Activated CD4-positive, alpha-beta T cell treated with anti-CD3 and anti-CD28 coated beads for 48 hours (primary cell): ENCODE results near the gene OVCH2.
"Not testable (repeated sequence)": the region's sequence is repeated elsewhere in the genome, so short reads cannot be mapped to it uniquely, and the experiment has no call there.

Experiments
- DNase-seq: peaks from one replicate; pipeline ENCODE4 v3.0.0-alpha.2; 2020

The OVCH2 gene

GRCh38 chr11:7670641-7671040, 35.6 kb downstream of the OVCH2 start:
- no peak for DNase-seq

DNA sequence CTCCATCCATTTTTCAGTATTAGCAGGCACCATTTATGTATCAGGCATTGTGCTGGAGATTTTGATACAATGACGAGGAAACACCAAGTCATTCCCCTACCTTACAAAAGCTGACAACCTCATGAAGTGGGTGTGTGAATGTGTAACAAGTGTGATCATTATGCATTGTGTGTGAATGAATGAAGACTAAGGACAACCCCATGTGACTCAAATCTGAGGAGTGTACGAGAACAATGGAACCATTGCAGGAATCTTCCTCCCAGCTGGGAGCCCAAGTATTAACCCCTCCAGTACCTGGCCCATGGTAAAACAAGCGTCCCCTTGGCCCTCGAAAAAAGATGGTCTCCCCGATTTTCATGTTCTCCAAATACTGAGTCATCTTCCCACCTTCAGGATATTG, 37.4 kb downstream of the OVCH2 start:
- no peak for DNase-seq

GRCh38 chr11:7668464-7668863, 37.8 kb downstream of the OVCH2 start:
- DNase-seq = no peak

DNA sequence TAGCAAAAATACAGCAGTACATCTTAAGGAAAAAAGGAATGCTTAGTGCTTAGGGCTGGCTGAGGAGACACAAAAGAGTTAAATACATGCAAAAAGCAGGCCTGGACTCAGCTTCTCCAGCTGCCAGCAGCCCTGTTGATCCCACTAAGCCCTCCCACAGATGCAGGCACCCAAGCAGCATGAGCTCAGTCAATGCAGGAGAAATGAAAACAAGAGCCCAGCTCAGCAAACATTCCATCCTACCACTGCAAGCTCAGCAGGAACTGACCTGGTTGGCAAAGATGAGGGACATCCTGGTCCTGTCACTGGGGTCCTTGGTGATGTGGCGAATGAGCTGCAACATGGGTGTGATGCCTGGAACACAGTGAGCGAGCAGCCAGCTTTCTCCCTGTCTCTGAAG, 38.8 kb downstream of the OVCH2 start:
- DNase-seq = no peak

- no peak for DNase-seq
Observed at GRCh38 chr11:7666292-7666866, 39.9 kb downstream of the OVCH2 start.

GRCh38 chr11:7665473-7666291, 40.6 kb downstream of the OVCH2 start:
- DNase-seq = peak; percentile 88

GRCh38 chr11:7664867-7665266, 41.4 kb downstream of the OVCH2 start:
- no peak for DNase-seq

- DNase-seq = not testable (repeated sequence)
Observed at GRCh38 chr11:7663531-7663930, 42.7 kb downstream of the OVCH2 start.

GRCh38 chr11:7657306-7658025, 48.8 kb downstream of the OVCH2 start:
- DNase-seq = no peak

DNA sequence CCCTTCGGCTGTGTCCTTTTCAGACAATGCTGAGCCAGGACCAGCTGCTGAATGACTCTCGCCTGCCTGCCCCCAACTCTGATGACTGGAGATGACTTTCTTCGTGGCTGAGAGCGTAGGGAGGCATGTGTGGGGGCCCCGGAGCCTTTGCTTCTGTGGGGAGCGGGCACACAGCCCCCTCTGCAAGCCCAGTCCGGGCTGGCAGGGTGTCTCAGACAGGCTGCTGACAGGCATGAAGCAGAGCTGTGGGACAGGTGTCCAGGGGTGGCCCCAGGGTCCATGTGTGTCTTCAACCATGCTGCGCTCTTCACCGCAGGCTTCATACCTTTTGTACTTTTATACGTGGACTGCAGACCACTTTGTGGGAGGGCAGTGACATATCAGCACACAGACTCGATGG, 49.6 kb downstream of the OVCH2 start:
- no peak for DNase-seq

DNA sequence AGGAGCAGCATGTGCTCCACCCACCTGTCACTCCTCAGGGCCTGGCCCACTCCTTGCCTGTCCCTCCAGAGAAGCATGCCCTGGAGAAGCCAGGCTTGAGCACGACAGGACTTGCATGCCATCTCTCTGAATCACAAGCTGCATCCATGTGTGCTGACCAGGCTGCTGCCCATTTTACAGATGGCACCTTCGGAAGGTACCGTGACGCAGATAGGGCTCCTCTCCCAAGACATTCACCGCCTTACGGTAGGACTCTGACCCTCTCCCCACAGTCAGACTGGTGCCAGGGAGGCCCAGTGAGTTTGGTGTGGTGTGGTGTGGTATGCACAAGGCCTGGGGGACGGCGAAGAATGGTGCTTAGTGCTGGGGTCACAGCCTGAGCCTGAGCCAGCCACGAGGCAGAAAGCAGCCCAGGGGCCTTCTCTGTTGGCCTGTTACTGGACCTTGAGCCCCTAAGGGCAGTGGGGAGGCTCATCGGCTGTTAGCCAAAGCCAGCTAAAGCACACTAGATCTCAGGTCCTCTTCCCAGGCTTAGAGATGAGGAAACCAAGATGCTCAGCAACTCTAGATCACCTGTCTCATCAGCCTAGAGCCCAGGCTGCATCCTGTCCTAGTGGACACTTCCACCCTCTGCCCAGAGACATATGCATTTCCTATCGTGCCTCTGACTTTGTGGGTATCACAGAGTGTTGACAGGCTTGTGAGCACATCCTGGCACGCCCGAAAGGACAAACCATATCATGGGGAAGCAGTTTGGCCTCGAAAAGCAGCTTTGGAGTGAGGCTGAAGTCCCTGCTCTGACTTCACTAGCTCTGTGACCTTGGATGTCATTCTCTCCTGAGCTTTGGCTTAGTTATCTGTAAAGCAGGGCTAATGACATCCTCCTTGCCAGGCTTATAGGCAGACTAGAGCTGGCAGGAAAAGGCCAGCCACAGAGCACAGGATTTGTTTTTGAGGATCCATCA, 50.7 kb downstream of the OVCH2 start:
- no peak for DNase-seq

DNA sequence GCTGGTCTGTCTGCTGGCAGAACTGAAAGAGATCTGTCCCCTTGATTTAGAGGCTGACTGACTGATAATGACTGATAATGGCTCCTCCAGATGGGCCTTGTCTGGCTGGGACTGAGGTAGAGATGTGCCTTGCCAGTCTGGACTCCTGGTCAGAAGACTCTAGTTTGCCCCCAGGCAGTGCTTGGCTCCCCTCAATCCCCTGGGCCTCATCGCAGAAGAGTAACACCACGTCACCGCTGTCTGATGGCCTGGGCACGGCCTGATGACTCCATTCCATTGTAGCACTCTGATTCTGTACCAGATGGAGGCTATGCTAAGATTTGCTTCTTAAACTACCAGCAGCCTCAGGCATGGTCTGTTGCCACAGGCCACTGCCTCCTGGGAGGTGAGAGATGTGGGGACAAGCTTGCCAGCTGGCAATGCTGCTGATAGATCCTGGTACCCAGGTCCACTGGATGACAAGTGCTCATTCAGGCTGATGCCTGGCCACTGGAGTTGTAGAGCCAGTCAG, 52.0 kb downstream of the OVCH2 start:
- DNase-seq = no peak

DNA sequence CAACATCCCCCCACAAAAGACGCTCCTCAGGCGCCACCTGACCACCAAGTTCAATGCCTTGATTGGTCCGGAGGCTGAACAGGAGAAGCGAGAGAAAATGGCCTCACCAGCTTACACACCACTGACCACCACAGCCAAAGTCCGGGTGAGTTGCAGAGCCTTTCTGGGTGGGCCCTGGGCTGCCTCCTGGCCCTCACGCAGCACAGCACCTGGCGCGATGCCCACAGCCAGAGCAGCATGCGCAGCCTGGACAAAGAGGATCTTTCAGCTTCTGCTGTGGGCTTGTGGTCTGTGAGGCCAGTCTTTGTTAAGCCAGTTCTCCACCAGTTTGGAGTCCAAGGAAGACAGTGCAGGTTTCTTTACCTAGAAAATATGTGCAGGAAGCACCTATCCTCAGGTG, 54.6 kb downstream of the OVCH2 start:
- no peak for DNase-seq

DNA sequence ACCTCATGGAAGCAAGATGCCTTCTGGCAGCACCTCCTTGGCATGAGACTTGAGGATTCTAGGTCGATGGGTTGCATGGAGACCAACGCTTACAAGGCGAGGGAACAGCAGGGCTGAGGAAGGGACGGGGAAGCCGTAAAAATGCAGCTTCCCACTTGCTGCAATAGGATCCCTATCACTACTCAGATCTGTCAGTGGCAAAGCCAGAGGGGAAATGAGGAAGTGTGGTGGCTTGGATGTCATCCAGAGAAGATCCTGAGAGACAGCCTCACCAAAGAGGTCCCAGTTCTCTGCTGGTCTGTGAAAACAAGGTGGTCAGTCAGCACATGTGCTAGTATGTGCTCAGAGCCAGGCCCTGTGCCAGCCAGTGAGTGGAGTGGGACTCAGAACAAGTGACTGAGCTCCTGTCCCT, 55.1 kb downstream of the OVCH2 start:
- DNase-seq = no peak

GRCh38 chr11:7648264-7648663, 58.0 kb downstream of the OVCH2 start:
- no peak for DNase-seq

DNA sequence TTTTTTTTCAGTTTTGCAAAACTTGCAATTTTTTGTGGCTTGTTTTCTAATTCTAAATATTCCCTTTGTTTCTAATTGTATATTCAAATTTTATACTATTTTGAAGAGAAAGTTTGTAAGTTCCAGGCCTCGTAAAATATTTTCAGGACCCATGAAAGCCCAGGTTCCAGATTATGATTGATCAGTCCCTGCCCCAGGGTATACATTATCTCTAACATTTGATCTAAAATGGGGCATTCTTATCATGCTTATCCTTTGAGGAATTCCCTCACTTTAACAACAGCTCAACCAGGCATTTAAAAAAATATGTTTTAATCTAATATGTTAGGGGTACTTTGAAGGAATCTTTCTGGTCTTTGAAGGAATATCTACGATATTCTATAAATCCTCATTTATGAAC, 59.4 kb downstream of the OVCH2 start:
- no peak for DNase-seq

GRCh38 chr11:7645206-7645605, 61.1 kb downstream of the OVCH2 start:
- DNase-seq = no peak

GRCh38 chr11:7643314-7643713, 63.0 kb downstream of the OVCH2 start:
- no peak for DNase-seq

GRCh38 chr11:7642747-7643146, 63.5 kb downstream of the OVCH2 start:
- no peak for DNase-seq

DNA sequence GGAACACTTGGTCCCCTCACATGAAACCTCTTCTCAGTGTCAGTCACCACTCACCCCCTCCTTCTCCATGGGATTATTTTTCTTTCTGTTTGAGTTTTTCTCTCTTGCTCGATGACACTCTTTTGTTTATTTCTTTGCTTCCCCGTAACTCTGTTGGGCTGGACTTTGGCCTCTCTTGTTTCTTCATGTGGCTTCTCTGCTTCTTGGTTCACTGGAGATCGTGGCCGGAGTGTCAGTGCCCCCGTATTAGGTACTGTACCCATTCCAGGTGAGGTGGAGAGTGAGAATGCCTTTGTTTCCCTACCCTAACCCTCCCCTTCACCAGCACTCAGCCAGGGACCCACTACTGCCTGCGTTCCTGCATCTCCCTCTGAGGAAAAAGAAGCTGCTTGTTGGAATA, 65.5 kb downstream of the OVCH2 start:
- no peak for DNase-seq

DNA sequence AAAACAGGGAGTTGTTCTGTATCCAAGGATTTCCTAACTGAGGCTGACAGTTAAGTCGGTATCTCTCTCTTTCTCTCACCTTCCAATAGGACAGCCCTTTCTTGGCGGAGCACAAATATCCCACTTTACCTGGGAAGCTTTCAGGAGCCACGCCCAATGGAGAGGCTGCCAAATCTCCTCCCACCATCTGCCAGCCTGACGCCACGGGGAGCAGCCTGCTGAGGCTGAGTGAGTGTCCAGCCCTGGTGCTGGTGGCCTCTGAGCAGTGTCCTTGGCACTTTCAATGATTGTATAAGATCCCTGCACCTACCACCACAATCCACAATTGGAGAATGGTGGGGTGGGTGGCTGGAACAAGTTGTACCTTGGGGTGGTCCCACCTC, 66.6 kb downstream of the OVCH2 start:
- DNase-seq = no peak
